SK-N-SH (cell line): ENCODE data around the gene KAT2A. TPM values are rescaled to one million over a fixed set of nuclear protein-coding genes. Genes with fewer than 3 reads are reported as not detected.

Experiments
- CTCF ChIA-PET: fragments of 300-600, 350-600 bp; formaldehyde crosslinking; extraction: SDS; loops from one replicate; lab custom pipeline; 2021; lab: Yijun Ruan, JAX
- POLR2A ChIA-PET: fragments of 350-600 bp; sonication (Branson Sonifier 250); formaldehyde crosslinking; extraction: SDS; loops from one replicate; lab custom pipeline; 2020; ENCODE audit warnings: antibody characterized with exemption, inconsistent platforms; lab: Yijun Ruan, JAX
- DNase-seq: peaks from one replicate; pipeline ENCODE4 v3.0.0; 2012
- H2AFZ ChIP-seq: fragments of 200-600 bp; sonication (generic); 2 replicates; pipeline ENCODE4 v1.8.1; 2016; ENCODE audit warnings: antibody characterized with exemption, mild to moderate bottlenecking, low read depth
- H3F3A ChIP-seq: fragments of 200-600 bp; sonication (generic); replicated peaks from 2 replicates; pipeline ENCODE3; 2016; ENCODE audit warnings: antibody characterized with exemption, mild to moderate bottlenecking; ENCODE audit not compliant: insufficient read depth
- H3K27ac ChIP-seq, 2 experiments: fragments of 200-500 bp in 1 of 2; fragments of 200-600 bp in 1 of 2; sonication (Bioruptor generic) in 1 of 2; sonication (generic), shearing (Covaris generic) in 1 of 2; 2 replicates each; pipeline versions ENCODE4 v1.5.1 to v1.6.1; 2014 to 2016; ENCODE audit warnings: low read depth in 2 of 2, inconsistent platforms in 1 of 2, low read length in 1 of 2, mild to moderate bottlenecking in 1 of 2, mixed read lengths in 1 of 2
- H3K27me3 ChIP-seq: fragments of 200-600 bp; sonication (generic), shearing (Covaris generic); 2 replicates; pipeline ENCODE4 v1.6.1; 2016; ENCODE audit warnings: mixed run types; ENCODE audit not compliant: insufficient read depth
- H3K36me3 ChIP-seq, 2 experiments: fragments of 200-500 bp in 1 of 2; fragments of 200-600 bp in 1 of 2; sonication (Bioruptor generic) in 1 of 2; sonication (generic) in 1 of 2; replicated peaks in 1 of 2; 2 replicates each; pipeline versions ENCODE3 to v1.5.1; 2014 to 2016; ENCODE audit warnings: low read length in 1 of 2, mild to moderate bottlenecking in 1 of 2; ENCODE audit not compliant: insufficient read depth in 2 of 2, control insufficient read depth in 1 of 2
- H3K4me1 ChIP-seq, 2 experiments: fragments of 200-500 bp in 1 of 2; fragments of 200-600 bp in 1 of 2; sonication (Bioruptor generic) in 1 of 2; sonication (generic), shearing (Covaris generic) in 1 of 2; 2 replicates each; pipeline versions ENCODE4 v1.5.1 to v1.6.1; 2014 to 2016; ENCODE audit warnings: low read depth in 1 of 2, low read length in 1 of 2, mixed run types in 1 of 2; ENCODE audit not compliant: insufficient read depth in 2 of 2, control insufficient read depth in 1 of 2
- H3K4me2 ChIP-seq: fragments of 200-600 bp; sonication (generic), shearing (Covaris generic); 2 replicates; pipeline ENCODE4 v1.6.1; 2017; ENCODE audit warnings: mixed run types
- H3K4me3 ChIP-seq, 2 experiments: fragments of 200-500 bp in 1 of 2; fragments of 200-600 bp in 1 of 2; sonication (Bioruptor generic) in 1 of 2; sonication (generic), shearing (Covaris generic) in 1 of 2; 2 replicates each; pipeline versions ENCODE4 v1.5.1 to v1.8.1; 2014 to 2016; ENCODE audit warnings: low read depth in 2 of 2, inconsistent platforms in 1 of 2, low read length in 1 of 2, mild to moderate bottlenecking in 1 of 2, mixed read lengths in 1 of 2, moderate library complexity in 1 of 2
- H3K79me2 ChIP-seq: fragments of 200-600 bp; sonication (generic); 2 replicates; pipeline ENCODE4 v1.8.1; 2017; ENCODE audit warnings: mild to moderate bottlenecking; ENCODE audit not compliant: insufficient read depth
- H3K9ac ChIP-seq: fragments of 200-600 bp; sonication (generic); 2 replicates; pipeline ENCODE4 v1.6.1; 2017; ENCODE audit warnings: mixed run types
- H3K9me2 ChIP-seq: fragments of 200-600 bp; sonication (generic); 2 replicates; pipeline ENCODE4 v1.6.1; 2017; ENCODE audit warnings: mixed run types
- H3K9me3 ChIP-seq: fragments of 200-600 bp; sonication (generic); 2 replicates; pipeline ENCODE4 v1.6.1; 2017; ENCODE audit warnings: mixed run types, mild to moderate bottlenecking, moderate library complexity
- H4K20me1 ChIP-seq: fragments of 200-600 bp; sonication (generic); 2 replicates; pipeline ENCODE4 v1.6.1; 2017; ENCODE audit warnings: mild to moderate bottlenecking, mixed run types; ENCODE audit not compliant: insufficient read depth
- CTCF ChIP-seq: fragments of 200-600 bp; sonication (generic); IDR thresholded peaks from 2 replicates; pipeline ENCODE4 v1.6.1; 2017; ENCODE audit warnings: antibody characterized with exemption, mild to moderate bottlenecking, moderate library complexity
- EP300 ChIP-seq, 2 experiments: IDR thresholded peaks; 2 replicates each; pipeline versions ENCODE4 v1.4.0 to v1.6.1; 2012; ENCODE audit warnings: borderline replicate concordance in 1 of 2, low read depth in 1 of 2, low read length in 1 of 2
- FOSL2 ChIP-seq: IDR thresholded peaks from 2 replicates; pipeline ENCODE4 v1.4.0; 2012; ENCODE audit warnings: low read depth, mild to moderate bottlenecking, moderate library complexity, borderline replicate concordance
- FOXJ3 ChIP-seq: sonication (generic); formaldehyde crosslinking; IDR thresholded peaks from 2 replicates; pipeline ENCODE4 v1.5.1; 2020; ENCODE audit warnings: mild to moderate bottlenecking, missing genetic modification reagents
- IRF3 ChIP-seq: fragments of 150-350 bp; IDR thresholded peaks from 2 replicates; pipeline ENCODE4 v1.6.1; 2016; ENCODE audit warnings: mild to moderate bottlenecking, low read depth, low read length
- JUND ChIP-seq: IDR thresholded peaks from 2 replicates; pipeline ENCODE4 v1.4.0; 2012
- MXI1 ChIP-seq: IDR thresholded peaks from 2 replicates; pipeline ENCODE4 v1.6.1; 2012; ENCODE audit warnings: mild to moderate bottlenecking, low read depth, low read length, improper control_type of control experiment
- POLR2AphosphoS5 ChIP-seq: IDR thresholded peaks from 2 replicates; pipeline ENCODE4 v1.6.1; 2012; ENCODE audit warnings: low read depth, low read length
- RAD21 ChIP-seq: IDR thresholded peaks from 2 replicates; pipeline ENCODE4 v1.6.1; 2012; ENCODE audit warnings: mild to moderate bottlenecking, low read length
- RCOR1 ChIP-seq: fragments of 150-350 bp; IDR thresholded peaks from 2 replicates; pipeline ENCODE4 v1.6.1; 2017; ENCODE audit warnings: antibody characterized with exemption, low read length
- RFX5 ChIP-seq: IDR thresholded peaks from 2 replicates; pipeline ENCODE4 v1.6.1; 2012; ENCODE audit warnings: mild to moderate bottlenecking, improper control_type of control experiment, low read length
- SMC3 ChIP-seq: IDR thresholded peaks from 2 replicates; pipeline ENCODE4 v1.6.1; 2012; ENCODE audit warnings: low read depth, low read length, improper control_type of control experiment
- TAF1 ChIP-seq: IDR thresholded peaks from 2 replicates; pipeline ENCODE4 v1.6.1; 2012; ENCODE audit warnings: low read depth, mild to moderate bottlenecking, low read length, moderate library complexity, borderline replicate concordance
- TCF12 ChIP-seq: IDR thresholded peaks from 2 replicates; pipeline ENCODE4 v1.4.0; 2012
- USF1 ChIP-seq: IDR thresholded peaks from 2 replicates; pipeline ENCODE4 v1.4.0; 2012; ENCODE audit warnings: low read depth, borderline replicate concordance
- USF2 ChIP-seq: fragments of 150-350 bp; IDR thresholded peaks from 2 replicates; pipeline ENCODE4 v1.6.1; 2017; ENCODE audit warnings: antibody characterized with exemption, low read length, low read depth, borderline replicate concordance
- YY1 ChIP-seq: IDR thresholded peaks from 2 replicates; pipeline ENCODE4 v1.4.0; 2012; ENCODE audit warnings: low read depth, mild to moderate bottlenecking
- WGBS: methylation state at CpG from one replicate; pipeline ENCODE4 v1.1.6; 2017; ENCODE audit warnings: low lambda C conversion rate; 5-methylcytosine and 5-hydroxymethylcytosine counted together
- polyA plus RNA-seq, 3 experiments: library from polyadenylated mRNA; depleted of rRNA; stranded (reverse); fragments of >200 nt; gene quantifications; 2 replicates each; pipeline ENCODE4 v1.2.3, GENCODE V29; 2012

Gene KAT2A
- polyA plus RNA-seq, 1 of the 3 experiments (the other 2 are of a cell fraction): 45.1 TPM

- H3K79me2 ChIP-seq: no peaks in the 10 kb centered on the region
- H3K4me2 ChIP-seq: no peak overlapping the region
- POLR2A ChIA-PET: interaction anchor here (1.2 kb wide), 1 partner anchor 10 kb away, joined by 3 read pairs; the partner anchor contains the start of gene KAT2A
- H3K9me2 ChIP-seq: no peaks in the 10 kb centered on the region
- no peak overlapping the region for H2AFZ ChIP-seq
- no peak overlapping the region for H3K9ac ChIP-seq
- H3F3A ChIP-seq: no peaks in the 10 kb centered on the region
- peaks cover 0 to 18% of the 10 kb centered on the region in 2 experiments for H3K36me3 ChIP-seq
- no peaks in the 10 kb centered on the region for H3K9me3 ChIP-seq
- no peaks in the 10 kb centered on the region for H3K27me3 ChIP-seq
- H3K4me1 ChIP-seq: peaks cover 0 to 11% of the 10 kb centered on the region in 2 experiments; a peak in 1 of 4 replicates
- H3K27ac ChIP-seq: no peak overlapping the region
- no peak overlapping the region for H3K4me3 ChIP-seq
- DNase-seq: no peak
- 93% methylated on average over 16 of the region's 18 CpGs for WGBS
- H4K20me1 ChIP-seq: no peaks in the 10 kb centered on the region
- TF ChIP-seq USF1: no peak
- no peak for TF ChIP-seq EP300 (IDR thresholded peaks at IDR 0.05; ENCODE audit: borderline replicate concordance in 1 of 2, low read depth in 1 of 2, low read length in 1 of 2)
- TF ChIP-seq RAD21: no peak
- TF ChIP-seq RFX5: no peak
- no peak for TF ChIP-seq TCF12
- TF ChIP-seq RCOR1: no peak
- TF ChIP-seq MXI1: no peak
- no peak for TF ChIP-seq FOSL2
- TF ChIP-seq FOXJ3: no peak
- TF ChIP-seq TAF1: no peak
- TF ChIP-seq POLR2AphosphoS5: no peak
- no peak for TF ChIP-seq SMC3
- TF ChIP-seq CTCF: no peak
- TF ChIP-seq YY1: no peak
- no peak for TF ChIP-seq IRF3
- no peak for TF ChIP-seq USF2
- TF ChIP-seq JUND: no peak
- CTCF ChIA-PET: interaction anchor here (0.5 to 29.9 kb wide), 6 partner anchors 9 to 148 kb away, joined by 3 to 496 read pairs (median 9); partner anchors contain the start of genes DNAJC7, KAT2A and NKIRAS2
Measured at GRCh38 chr17:42110301-42111264, 10.6 kb downstream of the KAT2A start.
